Endothelial cell (in vitro differentiated cells): ENCODE measurements around the gene OPN4. TPM values are rescaled to one million over a fixed set of nuclear protein-coding genes. Genes with fewer than 3 reads are reported as not detected.
"Not testable (repeated sequence)": the region's sequence is repeated elsewhere in the genome, so short reads cannot be mapped to it uniquely, and the experiment has no call there.

Experiments
- DNase-seq: peaks from one replicate; pipeline ENCODE4 v3.0.0; 2021; ENCODE audit warnings: low spot score
- H3K27ac Mint-ChIP-seq: one replicate; pipeline ENCODE4 v1.8.0; 2021; ENCODE audit warnings: mixed read lengths, inconsistent platforms; ENCODE audit not compliant: unreplicated experiment
- H3K27me3 Mint-ChIP-seq: one replicate; pipeline ENCODE4 v1.8.0; 2021; ENCODE audit warnings: mild to moderate bottlenecking, moderate library complexity, mixed read lengths, inconsistent platforms; ENCODE audit not compliant: unreplicated experiment
- H3K36me3 Mint-ChIP-seq: one replicate; pipeline ENCODE4 v1.8.0; 2021; ENCODE audit warnings: mild to moderate bottlenecking, low read depth, mixed read lengths, inconsistent platforms; ENCODE audit not compliant: unreplicated experiment
- H3K4me1 Mint-ChIP-seq: one replicate; pipeline ENCODE4 v1.8.0; 2021; ENCODE audit warnings: mild to moderate bottlenecking, mixed read lengths, inconsistent platforms; ENCODE audit not compliant: unreplicated experiment
- H3K4me3 Mint-ChIP-seq: one replicate; pipeline ENCODE4 v1.8.0; 2021; ENCODE audit warnings: mild to moderate bottlenecking, mixed read lengths, inconsistent platforms; ENCODE audit not compliant: unreplicated experiment
- H3K9me3 Mint-ChIP-seq: one replicate; pipeline ENCODE4 v1.8.0; 2021; ENCODE audit warnings: mixed read lengths, inconsistent platforms; ENCODE audit not compliant: unreplicated experiment
- total RNA-seq: library from RNA; stranded (reverse); fragmentation: NEBNext Ultra II Directional; extraction: Animal tissue kit (Norgen Biotek cat#: 25700); gene quantifications from one replicate; pipeline ENCODE4 v1.2.1, GENCODE V29; 2021; ENCODE audit not compliant: unreplicated experiment
- TF ChIP-seq, protein P1 (sequence below): fragments of 200-600 bp; sonication (generic); IDR thresholded peaks from one replicate; pipeline ENCODE4 v1.5.0; 2021; ENCODE audit warnings: antibody characterized with exemption; ENCODE audit not compliant: unreplicated experiment

The OPN4 gene
- total RNA-seq, 1 donor from 2014 or later = not detected

DNA sequence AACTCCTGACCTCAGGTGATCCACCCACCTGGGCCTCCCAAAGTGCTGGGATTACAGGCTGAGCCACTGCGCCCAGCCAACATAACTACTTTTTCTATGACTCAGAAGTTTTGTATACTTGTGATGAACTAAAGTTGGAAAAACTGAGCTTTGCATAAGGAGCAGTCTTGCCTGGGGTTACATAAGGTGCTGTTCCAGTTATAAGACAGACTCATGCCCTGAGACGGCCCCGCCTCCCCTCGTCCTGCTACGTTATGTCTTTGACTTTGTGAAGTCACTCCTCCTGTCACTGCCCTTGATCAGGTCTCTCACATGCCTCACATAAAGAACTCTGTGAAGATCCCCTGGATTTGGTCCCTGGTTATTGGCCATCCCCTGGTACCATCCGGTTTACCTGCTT is 40.4 kb upstream of the OPN4 start:
- no peak overlapping the region for H3K27ac Mint-ChIP-seq

DNA sequence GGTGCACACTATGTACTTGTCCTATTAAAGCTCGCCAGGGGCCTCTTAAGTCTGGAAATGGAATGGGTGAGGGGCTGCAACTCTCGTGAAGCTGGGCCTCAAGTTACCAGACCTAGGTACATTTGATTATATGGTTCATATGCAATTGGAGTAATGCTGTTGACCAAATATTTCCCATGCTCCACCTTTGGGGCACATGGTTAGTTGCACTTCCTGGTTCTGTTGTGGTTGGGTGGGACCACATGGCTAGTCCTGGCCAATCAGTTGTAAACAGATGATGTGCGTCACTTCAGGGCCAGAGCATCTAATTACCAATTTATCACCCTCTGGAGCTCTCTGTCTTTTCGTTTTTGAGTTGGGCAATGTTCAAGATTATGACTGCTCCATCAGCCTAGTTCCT is 39.5 kb upstream of the OPN4 start:
- Mint-ChIP-seq H3K4me1 (no peaks in the 10 kb centered on the region), H3K27me3 (no peaks in the 10 kb centered on the region), H3K27ac (no peak overlapping the region), H3K36me3 (no peaks in the 10 kb centered on the region), H3K9me3 (no peaks in the 10 kb centered on the region), H3K4me3 (no peak overlapping the region)
- DNase-seq = no peak
- TF ChIP-seq, protein P1, sequence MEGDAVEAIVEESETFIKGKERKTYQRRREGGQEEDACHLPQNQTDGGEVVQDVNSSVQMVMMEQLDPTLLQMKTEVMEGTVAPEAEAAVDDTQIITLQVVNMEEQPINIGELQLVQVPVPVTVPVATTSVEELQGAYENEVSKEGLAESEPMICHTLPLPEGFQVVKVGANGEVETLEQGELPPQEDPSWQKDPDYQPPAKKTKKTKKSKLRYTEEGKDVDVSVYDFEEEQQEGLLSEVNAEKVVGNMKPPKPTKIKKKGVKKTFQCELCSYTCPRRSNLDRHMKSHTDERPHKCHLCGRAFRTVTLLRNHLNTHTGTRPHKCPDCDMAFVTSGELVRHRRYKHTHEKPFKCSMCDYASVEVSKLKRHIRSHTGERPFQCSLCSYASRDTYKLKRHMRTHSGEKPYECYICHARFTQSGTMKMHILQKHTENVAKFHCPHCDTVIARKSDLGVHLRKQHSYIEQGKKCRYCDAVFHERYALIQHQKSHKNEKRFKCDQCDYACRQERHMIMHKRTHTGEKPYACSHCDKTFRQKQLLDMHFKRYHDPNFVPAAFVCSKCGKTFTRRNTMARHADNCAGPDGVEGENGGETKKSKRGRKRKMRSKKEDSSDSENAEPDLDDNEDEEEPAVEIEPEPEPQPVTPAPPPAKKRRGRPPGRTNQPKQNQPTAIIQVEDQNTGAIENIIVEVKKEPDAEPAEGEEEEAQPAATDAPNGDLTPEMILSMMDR = no peak

More for the DNA sequence above, 40.4 kb upstream of the OPN4 start:
- no peaks in the 10 kb centered on the region for H3K27me3 Mint-ChIP-seq
- no peak for DNase-seq
- no peaks in the 10 kb centered on the region for H3K36me3 Mint-ChIP-seq
- TF ChIP-seq, protein P1 = no peak
- H3K4me1 Mint-ChIP-seq = no peaks in the 10 kb centered on the region
- no peaks in the 10 kb centered on the region for H3K9me3 Mint-ChIP-seq
- H3K4me3 Mint-ChIP-seq = no peak overlapping the region

DNA sequence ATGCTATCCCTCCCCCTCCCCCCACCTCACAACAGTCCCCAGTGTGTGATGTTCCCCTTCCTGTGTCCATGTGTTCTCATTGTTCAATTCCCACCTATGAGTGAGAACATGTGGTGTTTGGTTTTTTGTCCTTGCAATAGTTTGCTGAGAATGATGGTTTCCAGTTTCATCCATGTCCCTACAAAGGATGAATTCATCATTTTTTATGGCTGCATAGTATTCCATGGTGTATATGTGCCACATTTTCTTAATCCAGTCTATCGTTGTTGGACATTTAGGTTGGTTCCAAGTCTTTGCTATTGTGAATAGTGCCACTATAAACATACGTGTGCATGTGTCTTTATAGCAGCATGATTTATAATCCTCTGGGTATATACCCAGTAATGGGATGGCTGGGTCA is 37.1 kb upstream of the OPN4 start:
- not testable (repeated sequence) for H3K4me3 Mint-ChIP-seq, DNase-seq, H3K9me3 Mint-ChIP-seq, H3K36me3 Mint-ChIP-seq, H3K27ac Mint-ChIP-seq, H3K27me3 Mint-ChIP-seq, H3K4me1 Mint-ChIP-seq

DNA sequence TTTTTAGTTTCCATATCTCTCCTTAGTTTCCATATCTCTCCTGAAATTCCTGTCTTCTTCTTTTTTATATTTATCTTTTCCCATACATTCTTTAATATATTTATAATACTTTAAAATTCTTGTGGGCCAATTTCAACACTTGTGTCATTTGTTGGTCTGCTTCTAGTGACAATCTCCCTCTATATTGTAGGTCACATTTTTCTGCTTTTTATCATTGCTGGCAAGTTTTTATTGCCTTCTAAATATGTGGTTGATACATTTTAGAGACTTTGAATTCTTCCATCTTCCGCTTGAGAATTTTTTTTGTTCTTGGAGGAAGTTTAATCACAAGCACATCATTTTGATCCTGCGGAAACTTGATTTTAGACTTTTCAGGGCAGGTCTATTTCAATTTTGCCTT is 26.0 kb upstream of the OPN4 start:
- DNase-seq = no peak
- Mint-ChIP-seq H3K27ac (no peak overlapping the region), H3K9me3 (no peaks in the 10 kb centered on the region), H3K27me3 (peaks cover 8% of the 10 kb centered on the region), H3K4me1 (no peaks in the 10 kb centered on the region), H3K36me3 (no peaks in the 10 kb centered on the region), H3K4me3 (no peak overlapping the region)
- TF ChIP-seq, protein P1 = no peak

DNA sequence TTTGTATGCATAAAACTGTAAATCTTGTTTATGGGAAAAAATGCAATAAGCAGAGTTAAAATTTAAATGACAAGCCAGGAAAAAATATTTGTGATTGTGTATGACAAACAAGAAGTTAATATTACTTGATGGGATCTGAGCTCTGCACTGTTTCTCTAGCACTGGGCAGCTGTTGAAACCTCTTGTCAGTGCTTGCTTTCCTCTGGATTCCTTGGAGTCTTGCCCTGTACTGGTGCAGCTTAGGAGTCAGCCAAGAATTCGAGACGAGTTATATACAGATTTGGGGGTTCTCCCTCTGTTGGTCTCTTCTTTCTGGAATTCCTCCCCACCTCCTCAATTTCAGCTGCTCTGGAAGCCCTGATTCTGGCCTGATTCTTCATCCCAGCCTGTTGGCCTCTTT is 24.3 kb upstream of the OPN4 start:
- H3K36me3 Mint-ChIP-seq = no peaks in the 10 kb centered on the region
- no peak overlapping the region for H3K27ac Mint-ChIP-seq
- H3K4me3 Mint-ChIP-seq = no peak overlapping the region
- H3K9me3 Mint-ChIP-seq = no peaks in the 10 kb centered on the region
- H3K27me3 Mint-ChIP-seq = peaks cover 5% of the 10 kb centered on the region
- TF ChIP-seq, protein P1 = no peak
- no peak for DNase-seq
- no peaks in the 10 kb centered on the region for H3K4me1 Mint-ChIP-seq
